ENCODE measurements around the gene RPP25. TPM values are rescaled to one million over a fixed set of nuclear protein-coding genes. Genes with fewer than 3 reads are reported as not detected.

RPP25 gene
- total RNA-seq, 4 donors from 2014 or later = 10.1 to 28.4 (median 16.5) TPM

GRCh38 chr15:74977599-74977998, 21.0 kb upstream of the RPP25 start:
- Histone ChIP-seq H3K4me1 (no peaks in the 10 kb centered on the region), H3K4me3 (no peak overlapping the region), H3K27ac (no peak overlapping the region), H3K27me3 (no peaks in the 10 kb centered on the region), H3K9me3 (no peaks in the 10 kb centered on the region), H3K36me3 (no peaks in the 10 kb centered on the region)
- TF ChIP-seq POLR2A (IDR thresholded peaks at IDR 0.05) (no peak), POLR2AphosphoS5 (IDR thresholded peaks at IDR 0.05) (no peak), EP300 (IDR thresholded peaks at IDR 0.05; ENCODE audit: low read depth) (no peak)
- TF ChIP-seq, protein P1, sequence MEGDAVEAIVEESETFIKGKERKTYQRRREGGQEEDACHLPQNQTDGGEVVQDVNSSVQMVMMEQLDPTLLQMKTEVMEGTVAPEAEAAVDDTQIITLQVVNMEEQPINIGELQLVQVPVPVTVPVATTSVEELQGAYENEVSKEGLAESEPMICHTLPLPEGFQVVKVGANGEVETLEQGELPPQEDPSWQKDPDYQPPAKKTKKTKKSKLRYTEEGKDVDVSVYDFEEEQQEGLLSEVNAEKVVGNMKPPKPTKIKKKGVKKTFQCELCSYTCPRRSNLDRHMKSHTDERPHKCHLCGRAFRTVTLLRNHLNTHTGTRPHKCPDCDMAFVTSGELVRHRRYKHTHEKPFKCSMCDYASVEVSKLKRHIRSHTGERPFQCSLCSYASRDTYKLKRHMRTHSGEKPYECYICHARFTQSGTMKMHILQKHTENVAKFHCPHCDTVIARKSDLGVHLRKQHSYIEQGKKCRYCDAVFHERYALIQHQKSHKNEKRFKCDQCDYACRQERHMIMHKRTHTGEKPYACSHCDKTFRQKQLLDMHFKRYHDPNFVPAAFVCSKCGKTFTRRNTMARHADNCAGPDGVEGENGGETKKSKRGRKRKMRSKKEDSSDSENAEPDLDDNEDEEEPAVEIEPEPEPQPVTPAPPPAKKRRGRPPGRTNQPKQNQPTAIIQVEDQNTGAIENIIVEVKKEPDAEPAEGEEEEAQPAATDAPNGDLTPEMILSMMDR (IDR thresholded peaks at IDR 0.05) = no peak
- no peak for DNase-seq
- 54 to 68% methylated on average over 2 to 4 of the region's 4 CpGs for WGBS, 2 donors (ENCODE audit: low coverage in 1 of 2)
- intact Hi-C loops (cut with DNase I; ENCODE audit: low total_unique reads) = no loop called here
- in situ Hi-C loops (cut with MboI; ENCODE audit: low pct_ligation_motif_present in 1 of 4, low pct_unique_long_range_greater_than_20kb in 1 of 4, low sequenced_read_pairs in 3 of 4) = no loop called here

DNA sequence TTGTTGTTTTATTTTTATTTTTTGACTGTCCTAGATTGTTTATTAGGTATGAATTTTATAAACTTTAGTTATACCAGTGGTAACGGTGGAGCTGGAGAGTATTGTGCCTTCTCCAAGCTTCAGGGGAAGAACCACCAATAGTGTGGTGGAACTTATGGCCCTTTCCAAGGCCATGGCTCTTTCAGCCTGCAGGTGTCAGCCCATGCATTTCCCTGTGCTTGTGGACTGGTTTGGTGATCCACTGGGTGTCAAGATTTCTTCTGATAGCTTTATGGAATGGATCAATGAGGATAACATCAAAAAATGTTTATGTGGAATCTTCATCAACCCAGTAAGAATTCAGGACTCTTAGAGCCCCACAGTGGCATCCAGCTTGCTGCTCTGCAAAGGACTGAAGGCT, 19.6 kb upstream of the RPP25 start:
- DNase-seq = no peak
- no peaks in the 10 kb centered on the region for H3K36me3 ChIP-seq
- H3K27me3 ChIP-seq = no peaks in the 10 kb centered on the region
- no peaks in the 10 kb centered on the region for H3K9me3 ChIP-seq
- TF ChIP-seq, protein P1 (IDR thresholded peaks at IDR 0.05) = no peak
- TF ChIP-seq POLR2A (IDR thresholded peaks at IDR 0.05) (no peak), EP300 (IDR thresholded peaks at IDR 0.05; ENCODE audit: low read depth) (no peak), POLR2AphosphoS5 (IDR thresholded peaks at IDR 0.05) (no peak)
- 50 to 86% methylated on average over 1 of the region's 1 CpG for whole genome bisulfite sequencing, 2 donors (ENCODE audit: low coverage in 1 of 2)
- no peak overlapping the region for H3K27ac ChIP-seq
- H3K4me3 ChIP-seq = no peak overlapping the region
- H3K4me1 ChIP-seq = no peaks in the 10 kb centered on the region
- intact Hi-C loops (cut with DNase I; ENCODE audit: low total_unique reads) (no loop called here), in situ Hi-C loops (cut with MboI; ENCODE audit: low pct_ligation_motif_present in 1 of 4, low pct_unique_long_range_greater_than_20kb in 1 of 4, low sequenced_read_pairs in 3 of 4) (no loop called here)

DNA sequence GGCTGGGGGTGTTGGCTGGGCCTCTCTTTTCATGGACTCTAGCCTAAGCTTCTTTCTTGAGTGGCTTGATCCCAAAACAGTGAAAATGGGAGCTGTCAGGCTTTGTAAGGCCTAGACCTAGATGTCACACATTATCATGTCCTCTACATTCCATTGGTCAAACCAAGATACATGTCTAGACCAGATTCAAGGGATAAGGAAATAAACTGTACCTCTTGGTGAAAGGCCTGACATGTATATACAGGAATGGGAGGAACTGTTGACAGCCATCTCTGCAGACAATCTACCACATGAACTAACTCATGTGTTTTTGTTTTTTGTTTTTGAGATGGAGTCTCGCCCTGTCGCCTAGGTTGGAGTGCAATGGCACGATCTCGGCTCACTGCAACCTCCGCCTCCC, 11.1 kb upstream of the RPP25 start:
- no peak for DNase-seq
- no peaks in the 10 kb centered on the region for H3K36me3 ChIP-seq
- intact Hi-C loops (cut with DNase I; ENCODE audit: low total_unique reads) (no loop called here), in situ Hi-C loops (cut with MboI; ENCODE audit: low pct_ligation_motif_present in 1 of 4, low pct_unique_long_range_greater_than_20kb in 1 of 4, low sequenced_read_pairs in 3 of 4) (loop anchor here in 1 of 4 donors (25.0 kb wide), 1 partner anchor 330 kb away; no protein-coding TSS in a partner anchor)
- H3K27ac ChIP-seq = no peak overlapping the region
- H3K4me3 ChIP-seq = no peak overlapping the region
- H3K4me1 ChIP-seq = no peaks in the 10 kb centered on the region
- TF ChIP-seq, protein P1 (IDR thresholded peaks at IDR 0.05) = no peak
- TF ChIP-seq POLR2A (IDR thresholded peaks at IDR 0.05) (no peak), EP300 (IDR thresholded peaks at IDR 0.05; ENCODE audit: low read depth) (no peak), POLR2AphosphoS5 (IDR thresholded peaks at IDR 0.05) (no peak)
- 87 to 96% methylated on average over 5 of the region's 5 CpGs for WGBS, 2 donors (ENCODE audit: low coverage in 1 of 2)
- no peaks in the 10 kb centered on the region for H3K9me3 ChIP-seq
- no peaks in the 10 kb centered on the region for H3K27me3 ChIP-seq

DNA sequence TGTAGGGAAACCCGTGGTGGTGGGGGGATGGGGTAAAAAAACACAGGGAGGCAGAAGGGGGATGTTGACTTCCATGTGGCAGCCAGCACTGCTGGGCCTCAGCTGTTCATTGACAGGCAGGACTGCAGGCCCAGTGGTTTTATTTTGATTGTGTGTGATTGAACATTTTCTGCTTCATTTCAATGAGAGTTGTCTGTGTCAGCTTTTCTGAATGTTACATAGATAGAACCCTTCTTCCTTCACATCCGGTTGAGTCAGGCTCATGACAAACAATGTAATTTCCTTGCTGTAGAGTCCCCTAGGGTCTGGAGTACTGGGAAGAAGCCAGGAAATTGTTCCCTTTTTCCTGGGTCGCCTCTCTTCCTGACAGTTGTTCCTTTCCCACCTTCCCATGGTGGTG, 8.2 kb upstream of the RPP25 start:
- in situ Hi-C loops (cut with MboI; ENCODE audit: low pct_ligation_motif_present in 1 of 4, low pct_unique_long_range_greater_than_20kb in 1 of 4, low sequenced_read_pairs in 3 of 4) = loop anchor here in 1 of 4 donors (25.0 kb wide), 1 partner anchor 327 kb away; no protein-coding TSS in a partner anchor
- Histone ChIP-seq H3K9me3 (no peaks in the 10 kb centered on the region), H3K4me1 (peaks cover 0 to 14% (median 0%) of the 10 kb centered on the region in 4 donors), H3K27ac (no peak overlapping the region), H3K36me3 (no peaks in the 10 kb centered on the region), H3K4me3 (no peak overlapping the region), H3K27me3 (no peaks in the 10 kb centered on the region)
- DNase-seq = no peak
- WGBS, 2 donors (ENCODE audit: low coverage in 1 of 2) = 27% methylated on average over 3 of the region's 3 CpGs
- intact Hi-C loops (cut with DNase I; ENCODE audit: low total_unique reads) = no loop called here
- TF ChIP-seq EP300 (IDR thresholded peaks at IDR 0.05; ENCODE audit: low read depth) (no peak), POLR2A (IDR thresholded peaks at IDR 0.05) (no peak), POLR2AphosphoS5 (IDR thresholded peaks at IDR 0.05) (no peak)
- TF ChIP-seq, protein P1 (IDR thresholded peaks at IDR 0.05) = no peak
